Mesangial cell (primary cell): ENCODE results near the gene SLC25A10. TPM values are rescaled to one million over a fixed set of nuclear protein-coding genes. Genes with fewer than 3 reads are reported as not detected.

Experiments used
- total RNA-seq: library from RNA; depleted of rRNA; stranded (reverse); fragments of >200 nt; gene quantifications from 2 replicates; pipeline ENCODE4 v1.2.3, GENCODE V29; 2015

SLC25A10 gene
- 23.2 and 55.6 TPM in 2 replicates for total RNA-seq

GRCh38 chr17:81711814-81712467 is at the start of gene SLC25A10:
TSS of gene SLC25A10 (plus strand) at chr17:81712284. CDS start at chr17:81712427, 143 bp downstream.

GRCh38 chr17:81666342-81667191 is 45.5 kb upstream of the SLC25A10 start, which contains the start of the genes CCDC137 and OXLD1:
TSS of gene CCDC137 (plus strand) at chr17:81666737. CDS start at chr17:81666767, 30 bp downstream.
TSS of gene OXLD1 (minus strand) at chr17:81666605. CDS start at chr17:81666577, 28 bp downstream.

GRCh38 chr17:81683584-81684441 is 28.3 kb upstream of the SLC25A10 start, which contains the start of the genes ARL16 and HGS:
TSS of gene ARL16 (minus strand) at chr17:81683797. CDS start at chr17:81683753, 44 bp downstream.
TSS of gene HGS (plus strand) at chr17:81684011. CDS start at chr17:81684067, 56 bp downstream.

GRCh38 chr17:81702934-81703746 is 8.9 kb upstream of the SLC25A10 start, which contains the start of gene MRPL12:
TSS of gene MRPL12 (plus strand) at chr17:81703367. CDS start at chr17:81703502, 135 bp downstream.

Other genes starting within 250 kb of the SLC25A10 start
- 10,594 and 11,964 TPM in 2 replicates for gene ACTG1, start 199.5 kb upstream of the SLC25A10 start, total RNA-seq
- 2.4 TPM in 1 of 2 replicates, not detected in the other for gene FSCN2, start 183.9 kb upstream of the SLC25A10 start, total RNA-seq
- gene FAAP100, start 159.9 kb upstream of the SLC25A10 start, total RNA-seq = 51.0 and 63.8 TPM in 2 replicates
- gene NPLOC4, start 75.2 kb upstream of the SLC25A10 start, total RNA-seq = 68.1 and 84.4 TPM in 2 replicates
- 1.1 and 1.9 TPM in 2 replicates for gene TSPAN10, start 75.1 kb upstream of the SLC25A10 start, total RNA-seq
- gene PDE6G, start 55.7 kb upstream of the SLC25A10 start, total RNA-seq = 0.65 and 6.6 TPM in 2 replicates
- gene OXLD1, start 45.7 kb upstream of the SLC25A10 start, total RNA-seq = 45.1 and 69.1 TPM in 2 replicates
- 11.5 and 19.2 TPM in 2 replicates for gene CCDC137, start 45.5 kb upstream of the SLC25A10 start, total RNA-seq
- gene ARL16, start 28.5 kb upstream of the SLC25A10 start, total RNA-seq = 38.7 and 53.8 TPM in 2 replicates
- 126 and 158 TPM in 2 replicates for gene HGS, start 28.3 kb upstream of the SLC25A10 start, total RNA-seq
- gene MRPL12, start 8.9 kb upstream of the SLC25A10 start, total RNA-seq = 86.6 and 220 TPM in 2 replicates
- gene GCGR, start 91.9 kb downstream of the SLC25A10 start, total RNA-seq = 0.63 TPM in 1 of 2 replicates, not detected in the other
- gene MCRIP1, start 121.0 kb downstream of the SLC25A10 start, total RNA-seq = 125 and 143 TPM in 2 replicates
- gene PPP1R27, start 122.8 kb downstream of the SLC25A10 start, total RNA-seq = not detected in 2 replicates
- 811 and 1,110 TPM in 2 replicates for gene P4HB, start 148.3 kb downstream of the SLC25A10 start, total RNA-seq
- 386 and 596 TPM in 2 replicates for gene ARHGDIA, start 159.1 kb downstream of the SLC25A10 start, total RNA-seq
- 102 and 252 TPM in 2 replicates for gene ALYREF, start 179.3 kb downstream of the SLC25A10 start, total RNA-seq
- gene ANAPC11, start 179.4 kb downstream of the SLC25A10 start, total RNA-seq = 147 and 222 TPM in 2 replicates
- 3.6 and 5.2 TPM in 2 replicates for gene NPB, start 190.0 kb downstream of the SLC25A10 start, total RNA-seq
- 40.7 and 71.9 TPM in 2 replicates for gene PCYT2, start 199.1 kb downstream of the SLC25A10 start, total RNA-seq
- 15.2 and 18.5 TPM in 2 replicates for gene SIRT7, start 205.9 kb downstream of the SLC25A10 start, total RNA-seq
- gene MAFG, start 215.5 kb downstream of the SLC25A10 start, total RNA-seq = 14.3 and 18.4 TPM in 2 replicates
- gene PYCR1, start 225.0 kb downstream of the SLC25A10 start, total RNA-seq = 104 and 162 TPM in 2 replicates
- not detected in 2 replicates for gene MYADML2, start 234.9 kb downstream of the SLC25A10 start, total RNA-seq
- 0.38 TPM in 1 of 2 replicates, not detected in the other for gene NOTUM, start 248.9 kb downstream of the SLC25A10 start, total RNA-seq